GM12801 (cell line): ENCODE results near the gene PSMG3.

Source experiments
- CTCF ChIP-seq: IDR thresholded peaks from one replicate; pipeline ENCODE4 v1.5.1; 2011; ENCODE audit warnings: control low read depth; ENCODE audit not compliant: insufficient read length; ENCODE audit errors: extremely low read depth

Gene PSMG3

DNA sequence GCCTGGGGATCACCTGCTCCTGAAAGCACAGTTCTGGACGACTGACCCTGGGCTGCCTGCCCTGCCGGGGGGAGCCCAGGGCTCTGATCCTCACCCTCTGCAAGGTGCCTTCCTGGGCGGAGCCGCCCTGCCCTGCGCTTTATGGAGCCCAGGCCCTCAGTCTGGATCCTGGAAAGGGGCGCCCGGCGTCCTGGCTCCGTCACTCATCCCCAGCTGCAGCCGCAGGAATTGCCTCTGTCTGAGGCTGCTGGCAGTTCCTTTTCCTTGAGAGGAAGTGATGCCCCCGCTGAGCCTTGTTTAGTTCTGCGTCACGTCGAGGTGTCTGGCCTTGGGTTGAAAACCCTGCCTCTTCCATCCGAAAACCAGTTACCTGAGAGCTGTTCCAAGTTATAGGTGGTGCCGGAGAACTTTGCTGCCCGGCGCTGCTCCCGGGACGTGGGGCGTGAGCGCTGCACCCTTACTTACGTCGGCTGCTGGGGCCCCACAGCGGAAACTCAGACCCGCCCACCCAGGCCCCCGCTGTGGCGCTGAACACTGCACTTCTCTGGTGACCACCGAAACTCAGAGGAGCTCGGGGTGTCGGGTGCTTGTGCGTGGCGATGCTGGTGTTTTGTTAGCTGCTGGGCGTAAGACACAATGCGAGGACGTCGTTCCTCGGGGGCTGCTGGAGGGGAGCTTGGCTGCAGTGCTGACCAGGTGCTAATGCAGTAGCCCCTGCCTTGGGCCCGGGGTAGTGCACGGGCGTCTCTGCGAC is 34.0 kb downstream of the PSMG3 start:
- TF ChIP-seq CTCF: no peak

DNA sequence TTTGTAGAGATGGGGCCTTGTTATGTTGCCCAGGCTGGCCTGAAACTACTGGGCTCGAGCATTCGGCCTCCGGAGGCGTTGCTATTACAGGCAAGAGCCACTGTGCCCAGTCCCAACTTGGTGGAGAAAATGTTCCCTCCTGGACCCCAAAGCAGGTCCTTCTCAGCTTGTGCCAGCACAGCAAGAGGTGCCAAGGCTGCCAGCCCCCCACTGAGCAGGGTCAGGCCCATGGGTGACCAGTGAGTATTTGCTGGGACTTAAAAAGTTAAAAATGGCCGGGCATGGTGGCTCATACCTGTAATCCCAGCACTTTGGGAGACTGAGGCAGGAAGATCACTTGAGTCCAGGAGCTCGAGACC is 34.8 kb downstream of the PSMG3 start:
- no peak for TF ChIP-seq CTCF

- TF ChIP-seq CTCF: no peak
These were observed 35.3 kb downstream of the PSMG3 start for GRCh38 chr7:1534330-1535099.

GRCh38 chr7:1533547-1534329 is 36.1 kb downstream of the PSMG3 start:
- TF ChIP-seq CTCF: no peak

- no peak for TF ChIP-seq CTCF
These were observed 36.6 kb downstream of the PSMG3 start for GRCh38 chr7:1533255-1533546.

- TF ChIP-seq CTCF: no peak
These were observed 37.2 kb downstream of the PSMG3 start for GRCh38 chr7:1532456-1533254.
